H9 (cell line): Measurements from ENCODE around the gene ASIC4. TPM values are rescaled to one million over a fixed set of nuclear protein-coding genes. Genes with fewer than 3 reads are reported as not detected.

Source experiments
- DNase-seq: peaks from one replicate; pipeline ENCODE4 v3.0.0-alpha.2; 2017
- H2AFZ ChIP-seq: one replicate; pipeline ENCODE4 v1.6.1; 2013; ENCODE audit warnings: mild to moderate bottlenecking, low read length, control low read depth, moderate library complexity
- H2AK5ac ChIP-seq: 2 replicates; pipeline ENCODE4 v1.6.1; 2013; ENCODE audit warnings: low read length, control low read depth, mixed read lengths; ENCODE audit not compliant: insufficient read length
- H2BK120ac ChIP-seq: one replicate; pipeline ENCODE4 v1.6.1; 2013; ENCODE audit warnings: low read depth, mild to moderate bottlenecking, low read length, control low read depth, inconsistent platforms; ENCODE audit not compliant: poor library complexity, severe bottlenecking
- H2BK12ac ChIP-seq: 2 replicates; pipeline ENCODE4 v1.6.1; 2013; ENCODE audit warnings: low read length, control low read depth, mixed read lengths, low read depth; ENCODE audit not compliant: insufficient read length
- H2BK15ac ChIP-seq: 2 replicates; pipeline ENCODE4 v1.6.1; 2013; ENCODE audit warnings: low read depth, low read length, control low read depth
- H2BK20ac ChIP-seq: one replicate; pipeline ENCODE4 v1.6.1; 2013; ENCODE audit warnings: low read depth, mild to moderate bottlenecking, low read length, control low read depth, inconsistent platforms; ENCODE audit not compliant: poor library complexity, severe bottlenecking
- H2BK5ac ChIP-seq: 2 replicates; pipeline ENCODE4 v1.6.1; 2013; ENCODE audit warnings: low read length, control low read depth, mixed read lengths; ENCODE audit not compliant: insufficient read length
- H3K14ac ChIP-seq: 2 replicates; pipeline ENCODE4 v1.6.1; 2013; ENCODE audit warnings: low read length, control low read depth; ENCODE audit not compliant: insufficient read depth
- H3K18ac ChIP-seq: 2 replicates; pipeline ENCODE4 v1.6.1; 2013; ENCODE audit warnings: low read depth, mild to moderate bottlenecking, mixed read lengths, low read length, control low read depth; ENCODE audit not compliant: insufficient read length
- H3K23ac ChIP-seq: 2 replicates; pipeline ENCODE4 v1.6.1; 2013; ENCODE audit warnings: low read length, control low read depth, mixed read lengths, low read depth; ENCODE audit not compliant: insufficient read length
- H3K23me2 ChIP-seq: 2 replicates; pipeline ENCODE4 v1.6.1; 2013; ENCODE audit warnings: low read depth, mild to moderate bottlenecking, mixed read lengths, low read length, control low read depth; ENCODE audit not compliant: insufficient read length, poor library complexity, severe bottlenecking
- H3K27ac ChIP-seq: 2 replicates; pipeline ENCODE4 v1.5.1; 2013; ENCODE audit warnings: low read length, control low read depth, mixed read lengths, low read depth; ENCODE audit not compliant: insufficient read length
- H3K27me3 ChIP-seq: 2 replicates; pipeline ENCODE4 v1.6.1; 2013; ENCODE audit warnings: low read length, control low read depth, inconsistent platforms; ENCODE audit not compliant: insufficient read depth
- H3K4ac ChIP-seq: 2 replicates; pipeline ENCODE4 v1.6.1; 2013; ENCODE audit warnings: low read depth, mild to moderate bottlenecking, control low read depth, inconsistent platforms, low read length, moderate library complexity
- H3K4me1 ChIP-seq: 2 replicates; pipeline ENCODE4 v1.6.1; 2013; ENCODE audit warnings: low read length, control low read depth, inconsistent platforms; ENCODE audit not compliant: insufficient read depth
- H3K4me2 ChIP-seq: 2 replicates; pipeline ENCODE4 v1.6.1; 2013; ENCODE audit warnings: low read length, control low read depth, mixed read lengths; ENCODE audit not compliant: insufficient read length, insufficient read depth
- H3K56ac ChIP-seq: 2 replicates; pipeline ENCODE4 v1.6.1; 2013; ENCODE audit warnings: low read depth, mild to moderate bottlenecking, mixed read lengths, low read length, control low read depth; ENCODE audit not compliant: insufficient read length
- H3K79me1 ChIP-seq: 2 replicates; pipeline ENCODE4 v1.6.1; 2013; ENCODE audit warnings: low read depth, mild to moderate bottlenecking, moderate library complexity, low read length, control low read depth, inconsistent platforms; ENCODE audit not compliant: insufficient read depth, poor library complexity, severe bottlenecking
- H3K79me2 ChIP-seq: 2 replicates; pipeline ENCODE4 v1.6.1; 2013; ENCODE audit warnings: low read length, control low read depth, inconsistent platforms; ENCODE audit not compliant: insufficient read depth
- H3K9ac ChIP-seq: 2 replicates; pipeline ENCODE4 v1.6.1; 2013; ENCODE audit warnings: low read length, control low read depth, mixed read lengths; ENCODE audit not compliant: insufficient read length; ENCODE audit errors: extremely low read depth
- H3K9me3 ChIP-seq: one replicate; pipeline ENCODE4 v1.6.1; 2013; ENCODE audit warnings: low read depth, low read length, inconsistent platforms; ENCODE audit not compliant: control insufficient read depth
- H3T11ph ChIP-seq: one replicate; pipeline ENCODE4 v1.6.1; 2013; ENCODE audit warnings: mild to moderate bottlenecking, low read length, control low read depth, inconsistent platforms
- H4K20me1 ChIP-seq: one replicate; pipeline ENCODE4 v1.6.1; 2013; ENCODE audit not compliant: control insufficient read depth, insufficient read length, insufficient read depth
- H4K5ac ChIP-seq: 2 replicates; pipeline ENCODE4 v1.6.1; 2013; ENCODE audit warnings: low read depth, mild to moderate bottlenecking, mixed read lengths, low read length, control low read depth; ENCODE audit not compliant: insufficient read length
- H4K8ac ChIP-seq: replicated peaks from 2 replicates; pipeline ENCODE4 v1.6.1; 2013; ENCODE audit warnings: low read length, control low read depth, mixed read lengths, low read depth; ENCODE audit not compliant: insufficient read length
- H4K91ac ChIP-seq: 2 replicates; pipeline ENCODE4 v1.6.1; 2013; ENCODE audit warnings: low read depth, mild to moderate bottlenecking, moderate library complexity, mixed read lengths, low read length, control low read depth; ENCODE audit not compliant: insufficient read length
- H3K27ac Mint-ChIP-seq, 3 experiments: 2 replicates in 2 of 3; 3 replicates in 1 of 3; pipeline ENCODE4 v1.8.0; 2020 to 2021; ENCODE audit warnings: mixed read lengths in 3 of 3, mild to moderate bottlenecking in 1 of 3, moderate library complexity in 1 of 3
- H3K27me3 Mint-ChIP-seq: 2 replicates; pipeline ENCODE4 v1.8.0; 2021; ENCODE audit warnings: low read depth, mild to moderate bottlenecking, moderate library complexity, mixed read lengths
- H3K36me3 Mint-ChIP-seq, 3 experiments: 2 replicates in 2 of 3; 3 replicates in 1 of 3; pipeline ENCODE4 v1.8.0; 2020 to 2021; ENCODE audit warnings: low read depth in 3 of 3, mixed read lengths in 3 of 3; ENCODE audit not compliant: insufficient read depth in 1 of 3
- H3K4me1 Mint-ChIP-seq, 2 experiments: 2 replicates each; pipeline ENCODE4 v1.8.0; 2020; ENCODE audit warnings: mixed read lengths in 2 of 2
- H3K4me3 Mint-ChIP-seq, 2 experiments: 2 replicates in 1 of 2; 3 replicates in 1 of 2; pipeline ENCODE4 v1.8.0; 2020 to 2021; ENCODE audit warnings: mild to moderate bottlenecking in 2 of 2, mixed read lengths in 2 of 2, moderate library complexity in 1 of 2
- H3K9me3 Mint-ChIP-seq, 2 experiments: 2 replicates in 1 of 2; 3 replicates in 1 of 2; pipeline ENCODE4 v1.8.0; 2020; ENCODE audit warnings: mild to moderate bottlenecking in 2 of 2, mixed read lengths in 2 of 2, moderate library complexity in 1 of 2
- CTCF ChIP-seq: fragments of 200-600 bp; sonication (generic); conservative IDR thresholded peaks from 3 replicates; pipeline ENCODE4 v1.8.0; 2021; ENCODE audit warnings: antibody characterized with exemption, mild to moderate bottlenecking
- WGBS: extraction: QIAGEN DNeasy Blood & Tissue Kit; methylation state at CpG from one replicate; pipeline ENCODE4 v1.1.7; 2013; ENCODE audit warnings: missing lambda C conversion rate, low lambda C conversion rate, mixed read lengths; ENCODE audit not compliant: insufficient read length; ENCODE audit errors: extremely low coverage; 5-methylcytosine and 5-hydroxymethylcytosine counted together
- total RNA-seq: library from RNA; stranded (reverse); gene quantifications from 2 replicates; pipeline ENCODE4 v1.2.1, GENCODE V29; 2021

The ASIC4 gene
- total RNA-seq, 1 experiment from 2014 or later = 0.37 TPM

DNA sequence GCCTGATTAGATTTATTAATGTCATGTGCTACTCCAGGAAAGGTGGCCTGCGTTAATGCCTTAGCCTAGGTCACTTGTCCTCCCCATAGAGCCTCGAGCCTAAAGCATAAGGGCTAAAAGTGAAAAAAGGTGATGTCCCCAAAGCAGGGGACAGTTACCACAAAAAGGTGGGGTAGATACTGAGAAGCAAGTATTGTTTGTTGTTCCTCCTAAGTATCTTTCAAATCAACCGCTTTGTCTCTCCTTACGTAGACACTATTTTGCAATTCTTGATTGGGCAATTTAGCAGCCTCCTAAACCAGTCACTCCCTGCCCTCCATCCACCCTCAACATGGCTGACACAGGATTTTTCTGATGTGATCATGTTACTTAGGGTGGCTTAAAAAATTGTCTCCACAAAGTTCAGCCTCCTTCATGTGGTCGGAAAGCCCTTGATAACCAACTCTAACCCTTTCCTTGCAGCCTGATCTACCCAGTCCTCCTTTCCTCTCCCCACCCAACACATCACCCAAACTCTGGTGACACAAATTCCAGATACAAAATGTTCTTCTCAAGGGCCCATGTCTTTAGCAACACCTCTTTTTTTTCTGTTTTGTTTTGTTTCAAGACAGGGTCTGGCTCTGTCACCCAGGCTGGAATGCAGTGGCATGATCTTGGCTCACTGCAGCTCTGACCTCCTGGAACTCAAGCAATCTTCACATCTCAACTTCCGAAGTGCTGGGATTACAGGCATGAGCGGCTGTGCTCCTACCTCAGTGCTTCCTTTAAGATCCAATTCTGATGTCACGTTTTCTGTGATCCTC lies 64.7 kb downstream of the ASIC4 start:
- Mint-ChIP-seq H3K36me3 (no peaks in the 10 kb centered on the region), H3K27me3 (peaks cover 10% of the 10 kb centered on the region), H3K4me3 (no peak overlapping the region), H3K4me1 (peaks cover 38 to 47% of the 10 kb centered on the region in 2 experiments), H3K27ac (peak overlapping the region in 2 of 3 experiments; percentile 0 to 66; a peak in 2 of 7 replicates), H3K9me3 (no peaks in the 10 kb centered on the region; a peak in 1 of 5 replicates)
- Histone ChIP-seq H3K79me1 (no peaks in the 10 kb centered on the region), H2BK120ac (no peak overlapping the region), H3K23ac (no peak overlapping the region), H4K8ac (no peak overlapping the region), H2AFZ (no peak overlapping the region), H3K18ac (no peak overlapping the region), H3K14ac (no peak overlapping the region), H3K56ac (no peak overlapping the region), H3K4me2 (no peak overlapping the region), H3K9me3 (no peaks in the 10 kb centered on the region), H3K4ac (no peak overlapping the region), H2BK20ac (no peak overlapping the region), H4K91ac (no peak overlapping the region), H3T11ph (no peak overlapping the region), H2AK5ac (no peak overlapping the region), H3K4me1 (peaks cover 5% of the 10 kb centered on the region; the same call in 1 of the 2 replicates), H3K79me2 (no peaks in the 10 kb centered on the region), H4K20me1 (no peaks in the 10 kb centered on the region), H2BK15ac (no peak overlapping the region), H3K27ac (no peak overlapping the region), H3K23me2 (no peaks in the 10 kb centered on the region), H4K5ac (no peak overlapping the region), H3K27me3 (no peaks in the 10 kb centered on the region; the same call in 1 of the 2 replicates), H3K9ac (no peak overlapping the region), H2BK5ac (no peak overlapping the region), H2BK12ac (no peak overlapping the region)
- DNase-seq = no peak
- no peak for TF ChIP-seq CTCF
- WGBS = no CpG with 5 or more reads among the region's 8 CpGs
